Left renal pelvis (tissue), 4 donors: ENCODE data around the gene FA2H. TPM values are rescaled to one million over a fixed set of nuclear protein-coding genes. Genes with fewer than 3 reads are reported as not detected.
"Not testable (repeated sequence)": the region's sequence is repeated elsewhere in the genome, so short reads cannot be mapped to it uniquely, and the experiment has no call there.

Source experiments
- DNase-seq, 4 donors: peaks; one replicate each; pipeline ENCODE4 v3.0.0-alpha.2; 2013; ENCODE audit warnings: low read depth in 4 of 4, low spot score in 3 of 4
- polyA plus RNA-seq, 4 donors: library from polyadenylated mRNA; unstranded; fragments of 120-200 nt; gene quantifications; one replicate each; pipeline ENCODE4 v1.2.1, GENCODE V29; 2013; ENCODE audit not compliant: insufficient read length in 4 of 4

Gene FA2H
- polyA plus RNA-seq, 4 donors, result 0.15 to 5.9 (median 4.1) TPM

DNA sequence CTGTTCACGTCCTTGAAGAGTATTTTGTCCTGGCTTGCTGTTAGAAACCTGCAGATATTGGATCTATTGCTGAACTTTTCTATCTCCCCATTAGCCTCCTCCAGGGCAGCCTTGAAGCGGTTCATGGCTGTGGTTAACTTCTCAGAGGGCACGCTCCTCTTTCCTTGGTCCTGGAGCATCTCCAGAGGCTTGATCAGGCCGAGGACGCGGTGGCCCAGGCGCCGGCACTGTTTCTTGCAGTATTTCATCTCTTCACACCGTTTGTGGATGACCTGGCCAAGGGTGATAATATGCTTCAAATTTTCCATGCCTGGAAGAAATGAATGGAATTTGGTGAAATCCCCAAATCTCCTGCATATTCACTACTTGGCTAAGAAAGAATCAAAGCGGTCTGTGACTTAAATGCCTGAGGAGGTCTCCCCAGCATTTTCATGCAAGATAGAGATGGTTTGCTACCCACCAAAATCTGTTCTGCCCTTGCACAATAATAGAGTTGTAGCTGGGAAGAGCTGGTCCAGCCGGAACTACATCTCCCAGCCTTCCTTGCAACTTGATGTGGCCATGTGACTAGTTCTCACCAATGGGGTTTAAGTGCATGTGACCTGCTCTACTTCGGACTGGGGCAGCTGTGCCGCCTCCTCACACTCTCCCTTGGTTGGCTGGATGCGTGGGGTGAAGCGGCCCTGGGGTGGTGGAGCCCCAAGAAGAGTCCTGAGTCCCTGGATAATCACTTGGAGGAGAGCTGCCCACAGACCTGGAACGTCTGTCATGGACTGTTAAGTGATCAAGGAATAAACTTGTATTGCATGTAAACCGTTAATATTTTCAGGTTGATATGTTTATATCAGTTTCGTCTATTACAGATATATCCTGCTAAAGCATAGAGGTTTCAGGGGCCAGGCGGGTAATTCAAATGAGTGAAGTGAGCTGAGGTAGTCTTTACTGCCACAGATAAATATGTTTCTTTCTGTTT is 78.9 kb downstream of the FA2H start:
- peak; percentile 31 to 57 (median 50) for DNase-seq

DNA sequence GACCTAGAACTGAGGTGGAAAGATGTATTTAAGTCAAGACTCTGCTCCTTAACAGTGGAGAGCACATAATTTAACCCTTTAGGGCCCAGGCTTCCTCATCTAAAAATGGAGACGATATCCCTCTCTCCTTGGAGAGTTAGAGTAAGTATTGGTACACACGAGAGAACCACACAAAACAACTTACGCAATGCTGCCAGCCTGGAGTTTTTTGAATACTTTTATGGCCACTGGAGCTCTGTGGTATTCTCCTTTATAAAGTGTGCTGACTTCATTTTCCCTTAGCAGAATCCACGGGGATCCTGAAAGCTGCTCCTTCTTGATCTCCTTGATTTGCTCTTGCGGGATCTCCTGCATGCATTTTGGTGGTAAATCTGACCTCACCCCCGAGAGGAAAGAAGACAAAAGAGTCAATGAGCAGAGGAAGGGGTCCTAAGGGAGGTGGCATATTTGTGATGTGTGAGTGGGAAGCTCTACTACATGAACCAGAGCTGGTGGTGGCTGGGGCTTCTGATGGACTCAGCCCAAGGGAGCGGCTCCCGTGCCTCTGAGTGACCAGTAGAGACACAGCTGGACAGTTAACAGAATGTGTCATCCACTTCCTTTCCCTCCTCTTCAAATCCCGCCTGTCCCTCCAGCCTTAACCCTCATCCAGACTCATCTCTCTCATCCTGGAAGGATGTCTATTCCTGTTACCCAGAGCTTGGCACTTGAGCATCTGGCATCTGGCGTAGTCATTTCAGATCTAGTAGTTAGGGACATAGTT is 83.3 kb downstream of the FA2H start:
- DNase-seq, result no peak

DNA sequence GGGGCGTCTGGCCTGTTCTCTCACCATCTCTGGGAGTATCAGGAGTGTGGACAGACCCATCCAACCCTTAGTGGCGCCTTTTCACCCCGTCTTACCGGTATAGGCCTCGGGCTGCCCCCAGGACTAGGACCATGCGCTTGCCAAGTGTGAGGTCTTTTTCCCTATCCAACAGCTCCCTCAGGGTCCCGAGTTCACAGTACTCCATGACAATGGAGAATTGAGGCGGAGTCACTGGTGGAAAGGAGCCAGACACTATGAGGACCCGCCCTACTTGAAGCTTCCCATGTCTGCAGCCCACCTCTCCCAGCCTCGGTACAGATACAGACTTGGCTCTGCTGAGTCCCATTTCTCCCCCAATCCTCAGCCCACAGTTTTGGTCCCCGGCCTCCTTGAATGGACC is 92.1 kb downstream of the FA2H start:
- DNase-seq, result no peak

DNA sequence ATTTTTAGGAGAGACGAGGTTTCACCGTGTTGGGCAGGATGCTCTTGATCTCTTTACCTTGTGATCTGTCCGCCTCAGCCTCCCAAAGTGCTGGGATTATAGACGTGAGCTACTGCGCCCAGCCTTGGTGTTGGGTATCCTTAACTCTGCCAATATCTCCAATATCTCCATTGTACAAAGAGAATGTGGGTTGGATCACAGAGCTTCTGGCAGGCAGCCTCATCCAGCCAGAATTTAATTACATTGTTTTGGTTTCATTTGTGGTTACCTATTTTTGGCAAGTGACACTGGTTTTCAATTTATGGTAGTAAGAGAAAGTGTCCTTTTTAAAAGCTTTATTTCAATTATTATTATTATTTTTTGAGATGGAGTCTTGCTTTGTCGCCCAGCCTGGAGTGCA is 93.9 kb downstream of the FA2H start:
- no peak for DNase-seq

DNA sequence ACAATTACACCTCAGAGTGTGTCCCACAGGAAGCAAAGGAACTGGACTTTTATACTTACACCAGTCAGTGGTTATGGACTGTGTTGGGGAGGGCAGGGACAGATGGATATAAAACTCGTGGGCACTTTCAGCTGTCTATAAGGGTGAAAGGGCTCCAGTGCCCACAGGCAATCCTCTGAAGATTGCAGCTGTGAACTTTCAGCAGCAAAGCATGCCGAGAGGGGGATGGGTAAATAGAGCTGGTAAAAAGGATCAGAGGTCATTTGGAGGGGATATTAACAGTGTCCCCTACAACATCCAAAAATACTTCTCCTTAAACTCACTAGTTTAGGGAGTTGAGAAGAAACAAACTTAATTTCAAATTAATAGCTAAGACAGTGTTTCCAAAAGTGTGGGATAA is 94.6 kb downstream of the FA2H start:
- no peak for DNase-seq

DNA sequence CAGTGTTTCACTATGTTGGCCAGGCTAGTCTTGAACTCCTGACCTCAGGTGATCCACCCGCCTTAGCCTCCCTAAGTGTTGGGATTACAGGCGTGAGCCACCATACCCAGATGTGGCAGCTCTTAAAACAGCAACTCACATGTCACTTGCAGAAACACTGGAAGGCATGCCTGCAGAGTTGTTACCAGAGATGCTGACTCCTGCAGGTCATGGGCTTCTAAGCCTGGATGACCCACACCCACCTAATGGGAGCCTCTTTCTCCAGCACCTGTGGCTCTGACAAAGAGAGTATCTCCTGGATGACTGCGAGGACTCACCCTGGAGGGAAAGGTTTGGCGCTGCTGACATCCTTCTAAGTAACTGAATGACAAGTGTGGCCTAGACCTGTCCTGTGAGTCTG is 96.8 kb downstream of the FA2H start:
- no peak for DNase-seq

DNA sequence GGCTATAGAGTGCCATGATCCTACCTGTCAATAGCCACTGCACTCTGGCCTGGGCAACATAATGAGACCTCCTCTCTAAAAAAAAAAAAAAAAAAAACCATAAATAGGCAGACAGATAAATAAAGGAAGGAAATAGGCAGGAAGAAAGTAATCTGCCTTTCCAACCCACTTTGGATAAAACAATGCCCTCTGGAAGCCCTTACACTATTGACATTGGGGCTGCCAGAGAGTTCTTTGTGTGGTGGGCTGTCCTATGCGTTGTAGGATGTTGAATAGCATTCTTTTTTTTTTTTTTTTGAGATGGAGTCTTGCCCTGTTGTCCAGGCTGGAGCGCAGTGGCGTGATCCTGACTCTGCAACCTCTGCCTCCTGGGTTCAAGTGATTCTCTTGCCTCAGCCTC is 100.7 kb downstream of the FA2H start:
- DNase-seq, result no peak

DNA sequence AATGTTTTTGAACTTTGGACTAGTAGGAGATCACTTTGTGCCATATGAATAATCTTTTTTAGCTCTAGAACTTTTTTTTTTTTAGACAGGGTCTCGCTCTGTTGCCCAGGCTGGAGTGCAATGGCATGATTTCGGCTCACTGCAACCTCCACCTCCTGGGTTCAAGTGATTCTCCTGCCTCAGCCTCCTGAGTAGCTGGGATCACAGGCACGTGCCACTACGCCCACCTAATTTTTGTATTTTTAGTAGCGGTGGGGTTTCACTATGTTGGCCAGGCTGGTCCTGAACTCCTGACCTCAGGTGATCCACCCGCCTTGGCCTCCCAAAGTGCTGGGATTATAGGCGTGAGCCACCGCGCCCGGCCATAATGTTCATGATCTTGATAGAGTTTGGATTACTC is 105.7 kb downstream of the FA2H start:
- not testable (repeated sequence) for DNase-seq

DNA sequence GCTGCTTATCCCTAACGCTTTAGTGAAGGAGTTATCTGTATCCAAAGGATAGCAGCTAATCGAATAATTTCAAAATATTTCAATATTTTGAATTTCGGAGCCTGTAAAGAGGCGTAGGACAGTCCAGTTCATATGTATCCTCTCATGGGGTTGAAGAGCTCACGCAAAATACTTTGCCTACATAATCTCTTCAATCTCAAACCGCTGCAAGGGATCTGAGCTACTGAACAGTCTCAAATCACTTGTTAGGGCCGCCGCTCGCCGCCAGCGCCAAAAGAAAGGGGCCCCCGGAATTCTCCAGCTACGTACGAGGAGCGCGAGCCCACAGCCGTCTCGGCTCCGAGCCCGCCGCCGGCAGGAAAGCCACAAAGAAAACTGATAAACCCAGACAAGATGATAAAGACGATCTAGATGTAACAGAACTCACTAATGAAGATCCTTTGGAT is 107.3 kb downstream of the FA2H start:
- peak in 3 of 4 donors; percentile 14 to 27 (median 16) for DNase-seq

DNA sequence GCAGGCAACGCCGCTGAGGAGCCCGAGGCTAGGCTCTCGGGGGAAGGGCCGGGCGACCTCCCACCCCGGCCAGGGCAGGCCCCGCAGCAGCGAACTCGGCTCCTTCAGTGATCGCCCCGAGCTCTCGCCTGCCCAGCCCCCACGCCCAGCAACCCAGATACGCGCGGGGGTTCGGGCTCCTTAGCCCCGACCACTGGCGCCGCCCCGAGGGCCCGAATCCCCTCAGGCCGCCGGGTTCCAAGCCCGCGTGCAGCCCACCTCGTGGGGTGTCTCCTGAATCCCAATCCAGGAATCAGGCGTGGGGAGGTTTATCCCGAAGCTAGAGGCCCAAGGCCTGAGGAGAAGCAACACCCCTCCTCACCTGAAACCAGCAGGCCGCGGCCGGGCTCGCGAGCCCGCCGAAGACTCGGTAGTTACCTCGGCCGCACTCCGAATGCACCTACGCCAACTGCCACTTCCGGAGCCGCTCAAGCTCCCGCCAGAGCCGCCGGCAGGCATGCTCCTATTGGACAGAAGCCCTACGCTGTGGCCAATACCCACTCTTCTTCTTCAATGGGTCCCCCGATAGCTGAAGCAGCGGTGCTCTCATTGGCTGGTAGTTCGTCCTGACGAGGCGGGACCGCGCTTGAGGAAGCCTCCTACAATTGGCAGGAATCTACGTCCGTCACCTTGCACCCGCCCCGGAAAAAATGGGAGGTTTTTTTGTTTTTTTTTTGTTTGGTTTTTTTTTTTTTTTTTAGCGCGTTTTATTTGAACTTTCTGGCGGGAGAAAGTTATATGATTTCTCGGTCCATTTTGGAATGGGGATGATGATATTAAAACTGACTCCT is 108.0 kb downstream of the FA2H start, which contains the start of gene RFWD3:
Gene RFWD3 (minus strand): TSS at position 453 of the 830 bp plus-strand sequence. CDS start 5,428 bp downstream, outside the sequence.
- peak; percentile 90 to 97 (median 96) for DNase-seq

DNA sequence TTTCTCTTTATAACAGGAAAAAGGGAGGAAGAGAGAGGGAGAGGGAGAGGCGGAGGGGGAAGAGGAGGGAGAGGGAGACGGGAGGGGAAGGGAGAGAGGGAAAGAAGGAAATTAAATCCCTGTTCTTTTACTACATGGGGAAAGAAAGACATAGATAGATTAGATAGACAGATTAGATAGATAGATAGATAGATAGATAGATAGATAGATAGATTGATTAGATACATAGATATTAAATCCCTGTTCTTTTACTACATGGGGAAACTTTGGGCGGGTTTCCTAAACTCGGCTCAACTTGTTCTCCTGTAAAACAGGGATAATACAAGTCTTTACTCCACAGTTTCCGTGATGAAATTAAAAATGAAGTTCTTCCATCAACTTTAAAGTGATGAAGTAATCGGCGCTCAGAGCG is 108.6 kb downstream of the FA2H start:
- no peak for DNase-seq

Other genes starting within 250 kb of the FA2H start
- 100 to 1,000 TPM; 146 to 210 (median 166) TPM for gene GLG1, start 167.7 kb downstream of the FA2H start, polyA plus RNA-seq
- gene RFWD3, start 107.9 kb downstream of the FA2H start, polyA plus RNA-seq, result 10 to 100 TPM; 18.2 to 30.3 (median 28.6) TPM
- 1 to 10 TPM; 2.7 to 4.7 (median 3.7) TPM for gene MLKL, start 74.0 kb downstream of the FA2H start, polyA plus RNA-seq
- gene WDR59, start 210.3 kb upstream of the FA2H start, polyA plus RNA-seq, result 100 to 1,000 TPM in 1 of 4 donors, 10 to 100 TPM in 3; 63.1 to 121 (median 84.6) TPM
- gene ZNRF1, start 224.2 kb upstream of the FA2H start, polyA plus RNA-seq, result 10 to 100 TPM; 31.8 to 43.9 (median 35.1) TPM